Right lung (tissue), 10 donors: ENCODE data around the gene NEUROD2. TPM values are rescaled to one million over a fixed set of nuclear protein-coding genes. Genes with fewer than 3 reads are reported as not detected.

ENCODE experiments used
- DNase-seq, 2 donors: peaks; one replicate each; pipeline ENCODE4 v3.0.0-alpha.2; 2013
- long read RNA-seq, 8 donors: transcript quantifications; one replicate each; lab custom pipeline, GENCODE V29; 2026
- polyA plus RNA-seq, 5 donors: library from polyadenylated mRNA; unstranded; fragments of 120-200 nt; gene quantifications; one replicate each; pipeline versions ENCODE4 v1.2.1 to v1.2.3, GENCODE V29; 2013; ENCODE audit warnings: inconsistent platforms in 1 of 5, low replicate concordance in 1 of 5; ENCODE audit not compliant: insufficient read length in 5 of 5, insufficient read depth in 1 of 5

NEUROD2 gene
- under 1 TPM in 4 of 5 donors, not detected in 1; 0.03 to 0.08 (median 0.04) TPM for polyA plus RNA-seq
- long read RNA-seq, donor 1, full-length matches to known transcripts = 1 of 1 reads
- long read RNA-seq, donor 1, partial matches to known transcripts = 0 of 1 reads
- long read RNA-seq, donor 1, other reads (novel, unspliced or antisense) = 0 of 1 reads
- long read RNA-seq, donor 2, full-length matches to known transcripts = 1 of 1 reads
- long read RNA-seq, donor 2, partial matches to known transcripts = 0 of 1 reads
- long read RNA-seq, donor 2, other reads (novel, unspliced or antisense) = 0 of 1 reads
- long read RNA-seq, donor 3 = 0 reads
- long read RNA-seq, donor 4, full-length matches to known transcripts = 6 of 6 reads
- long read RNA-seq, donor 4, partial matches to known transcripts = 0 of 6 reads
- long read RNA-seq, donor 4, other reads (novel, unspliced or antisense) = 0 of 6 reads
- long read RNA-seq, donor 5 = 0 reads
- long read RNA-seq, donor 6, full-length matches to known transcripts = 2 of 2 reads
- long read RNA-seq, donor 6, partial matches to known transcripts = 0 of 2 reads
- long read RNA-seq, donor 6, other reads (novel, unspliced or antisense) = 0 of 2 reads
- long read RNA-seq, donor 7, full-length matches to known transcripts = 1 of 10 reads
- long read RNA-seq, donor 7, partial matches to known transcripts = 9 of 10 reads
- long read RNA-seq, donor 7, other reads (novel, unspliced or antisense) = 0 of 10 reads
- long read RNA-seq, donor 8, partial matches to known transcripts = 0 of 1 reads
- long read RNA-seq, donor 8, other reads (novel, unspliced or antisense) = 0 of 1 reads

DNA sequence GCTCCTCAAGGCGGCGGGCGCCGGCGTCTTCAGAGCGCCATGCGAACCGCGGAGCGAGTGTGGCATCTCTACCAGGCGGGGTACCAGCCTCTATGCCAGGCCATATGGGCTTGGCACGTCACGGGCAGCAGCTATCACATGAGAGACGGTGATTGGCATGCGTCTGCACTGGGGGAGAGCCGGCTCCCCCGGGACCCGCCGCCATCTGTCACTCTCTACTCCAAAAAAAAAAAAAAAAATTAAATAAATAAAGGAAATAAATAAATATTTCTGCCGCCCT lies at the start of gene NEUROD2:
NEUROD2 (minus strand) TSS at position 70 of the 280 bp plus-strand sequence. CDS start 1,321 bp downstream, outside the sequence.
- DNase-seq = no peak

DNA sequence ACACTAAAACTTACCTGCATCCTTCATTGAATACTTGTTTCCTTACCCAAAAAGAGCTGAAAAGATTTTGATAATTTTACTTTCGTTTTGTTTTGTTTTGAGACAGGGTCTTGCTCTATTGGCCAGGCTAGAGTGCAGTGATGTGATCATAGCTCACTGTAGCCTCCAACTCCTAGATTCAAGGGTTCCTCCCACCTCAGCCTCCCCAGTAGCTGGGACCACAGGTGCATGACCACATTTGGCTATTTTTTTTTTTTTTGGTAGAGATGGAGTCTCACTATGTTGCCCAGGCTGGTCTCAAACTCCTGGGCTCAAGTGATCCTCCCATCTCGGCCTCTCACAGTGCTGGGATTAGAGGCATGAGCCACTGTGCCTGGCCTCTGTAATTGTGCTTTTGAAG lies 47.4 kb upstream of the NEUROD2 start:
- DNase-seq = no peak

DNA sequence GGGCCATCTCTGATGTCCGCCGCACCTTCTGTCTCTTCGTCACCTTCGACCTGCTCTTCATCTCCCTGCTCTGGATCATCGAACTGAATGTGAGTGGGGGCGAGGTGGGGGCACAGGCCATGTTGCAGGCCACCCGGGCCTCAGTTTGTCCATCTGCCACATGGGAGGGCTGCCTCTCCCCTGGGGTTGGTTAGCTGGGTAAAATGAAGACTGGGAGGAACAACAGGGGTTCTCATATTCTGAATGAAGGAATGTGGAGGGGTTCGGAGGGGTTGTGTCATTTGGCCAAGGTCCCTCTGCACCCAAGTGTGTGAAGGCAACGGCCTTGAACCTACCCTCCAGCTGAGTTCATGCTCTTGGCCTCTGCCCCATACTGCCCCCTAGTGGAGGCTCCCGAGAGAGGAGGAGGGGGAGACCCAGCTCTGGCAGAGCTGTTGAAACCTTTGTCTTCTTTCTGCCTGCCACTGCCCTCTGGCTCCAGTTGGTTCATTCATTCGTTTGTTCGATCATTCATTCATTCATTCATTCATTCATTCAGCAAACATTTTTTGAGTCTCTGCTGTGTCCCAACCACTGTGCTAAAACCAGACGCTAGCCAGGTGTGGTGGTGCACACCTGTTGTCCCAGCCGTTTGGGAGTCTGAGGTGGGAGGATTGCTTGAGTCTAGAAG lies 46.1 kb upstream of the NEUROD2 start:
- DNase-seq = no peak

DNA sequence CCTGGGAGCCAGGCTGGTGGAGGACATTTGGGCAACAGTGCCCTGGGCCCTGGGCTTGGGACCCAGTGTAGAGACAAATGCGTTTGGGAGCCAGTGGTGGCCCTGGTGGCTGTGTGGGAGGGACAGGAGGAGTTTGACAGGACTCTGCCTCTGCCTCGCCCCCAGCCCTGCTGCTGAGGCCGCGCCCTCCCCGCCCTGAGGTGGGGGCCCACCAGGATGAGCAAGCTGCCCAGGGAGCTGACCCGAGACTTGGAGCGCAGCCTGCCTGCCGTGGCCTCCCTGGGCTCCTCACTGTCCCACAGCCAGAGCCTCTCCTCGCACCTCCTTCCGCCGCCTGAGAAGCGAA lies 45.6 kb upstream of the NEUROD2 start:
- no peak for DNase-seq

DNA sequence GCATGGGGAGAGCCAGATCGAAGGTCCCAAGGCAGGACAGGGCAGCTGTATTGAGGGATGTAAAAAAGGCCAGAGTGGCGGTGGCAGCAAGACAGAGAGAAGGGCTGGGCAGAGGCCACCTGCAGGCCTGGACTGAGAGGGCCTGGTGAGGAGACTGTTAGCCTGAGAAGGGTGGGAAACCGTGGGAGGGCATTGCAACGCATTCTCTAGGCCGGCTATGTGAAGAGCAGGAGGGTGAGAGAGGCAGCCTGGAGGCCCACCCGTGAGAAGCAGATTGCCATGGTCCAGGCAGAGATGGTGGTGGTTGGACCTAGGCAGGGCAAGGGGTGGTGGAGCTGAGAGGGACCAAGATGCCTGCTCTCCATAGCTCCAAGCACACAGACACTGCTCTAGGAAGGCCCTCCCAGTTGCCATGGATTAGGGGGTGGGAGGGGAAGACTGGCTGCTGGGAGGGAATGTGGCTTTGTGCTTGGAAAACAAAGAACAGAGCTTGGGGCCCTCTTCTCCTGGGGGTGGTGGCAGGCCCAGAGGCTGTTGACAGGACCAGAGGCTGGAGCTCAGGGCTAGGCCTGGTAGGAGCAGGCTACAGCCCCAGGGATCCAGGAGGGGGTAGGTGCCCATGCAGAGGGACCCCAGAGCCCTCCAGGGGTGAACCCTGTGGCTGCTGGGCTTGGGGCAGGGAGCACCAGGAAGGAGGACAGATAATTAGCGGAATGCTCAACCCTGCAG lies 45.0 kb upstream of the NEUROD2 start:
- DNase-seq = no peak

DNA sequence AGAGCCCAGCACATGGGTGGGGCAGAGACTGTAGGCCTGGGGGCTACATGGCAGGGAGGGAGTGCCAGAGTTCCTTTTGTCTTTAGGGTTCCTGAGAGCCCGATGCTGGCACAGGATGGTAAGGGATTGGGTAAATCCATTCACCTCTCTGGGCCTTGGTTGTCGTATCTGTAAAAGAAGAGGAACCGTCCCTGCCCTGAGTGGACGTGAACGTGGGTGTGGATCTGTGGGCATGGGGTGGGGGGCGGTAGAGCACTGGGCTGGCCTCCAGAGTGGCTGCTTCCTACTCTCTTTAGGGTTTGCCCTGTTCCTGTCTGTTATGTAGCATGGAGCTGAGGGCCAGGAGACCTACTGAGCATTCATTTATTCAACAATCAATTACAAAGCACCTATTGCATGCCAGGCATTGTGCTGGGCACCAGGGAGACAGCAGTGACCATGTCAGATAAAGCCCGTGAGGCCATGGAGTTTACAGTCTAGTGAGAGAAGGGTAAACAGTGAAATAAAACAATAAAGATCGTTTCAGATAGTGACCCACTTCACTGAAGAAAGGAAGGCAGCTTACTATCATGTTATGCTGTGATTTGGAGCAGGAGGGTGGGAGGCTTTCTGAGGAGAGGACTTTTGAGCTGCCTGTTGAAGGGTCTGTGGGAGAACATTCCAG lies 44.3 kb upstream of the NEUROD2 start:
- no peak for DNase-seq

DNA sequence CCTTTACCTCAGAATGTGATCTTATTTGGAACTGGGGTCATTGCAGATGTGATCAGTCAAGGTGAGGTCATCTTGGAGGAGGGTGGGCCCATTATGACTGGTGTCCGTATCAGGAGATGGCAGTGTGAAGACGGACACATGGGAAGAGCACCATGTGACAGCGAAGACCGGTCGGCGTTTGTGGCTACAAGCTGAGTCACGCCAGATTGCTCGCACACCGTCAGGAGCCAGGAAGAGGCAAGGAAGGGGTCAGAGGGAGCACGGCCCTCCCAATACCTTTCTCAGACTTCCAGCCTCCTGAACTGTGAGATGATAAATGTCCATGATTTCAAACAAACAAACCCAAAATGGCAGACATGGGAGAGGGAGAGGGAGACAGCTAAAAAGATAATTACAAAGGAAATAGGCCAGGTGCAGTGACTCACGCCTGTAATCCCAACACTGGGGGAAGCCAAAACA lies 42.4 kb upstream of the NEUROD2 start:
- no peak for DNase-seq

DNA sequence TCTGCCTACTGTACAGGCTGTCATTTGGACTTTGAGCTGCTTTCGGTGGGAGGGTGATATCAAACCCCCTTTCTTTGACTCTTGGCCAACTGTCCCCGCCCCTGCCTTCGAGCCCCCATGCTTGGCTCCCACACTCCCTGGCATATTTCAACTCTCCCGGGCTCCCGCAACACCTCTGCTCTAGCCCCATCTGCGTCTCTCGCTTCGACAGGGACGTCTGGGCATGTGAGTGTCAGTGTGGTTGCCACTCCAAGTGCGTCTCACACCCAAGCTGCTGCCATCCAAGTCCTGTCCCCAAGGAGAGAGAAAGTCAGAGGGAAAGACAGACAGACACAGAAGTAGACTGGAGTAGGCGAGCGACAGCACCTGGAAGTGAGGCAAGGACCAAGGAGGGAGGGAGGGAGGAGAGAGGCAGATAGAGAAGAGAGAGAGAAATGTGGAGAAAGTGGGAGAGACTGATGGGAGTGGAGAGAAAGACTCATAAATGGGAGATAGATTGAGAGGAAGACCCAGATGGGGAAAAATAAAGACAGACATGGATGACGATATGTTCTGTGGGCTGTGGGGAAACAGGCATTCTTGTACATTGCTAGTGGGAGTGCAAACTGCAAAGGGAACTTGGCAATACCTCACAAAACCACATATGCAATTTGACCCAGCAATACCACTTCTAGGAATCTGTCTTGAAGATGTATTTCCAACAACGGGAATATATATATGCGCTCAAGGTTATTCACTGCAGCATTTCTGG lies 41.1 kb upstream of the NEUROD2 start:
- DNase-seq = no peak

DNA sequence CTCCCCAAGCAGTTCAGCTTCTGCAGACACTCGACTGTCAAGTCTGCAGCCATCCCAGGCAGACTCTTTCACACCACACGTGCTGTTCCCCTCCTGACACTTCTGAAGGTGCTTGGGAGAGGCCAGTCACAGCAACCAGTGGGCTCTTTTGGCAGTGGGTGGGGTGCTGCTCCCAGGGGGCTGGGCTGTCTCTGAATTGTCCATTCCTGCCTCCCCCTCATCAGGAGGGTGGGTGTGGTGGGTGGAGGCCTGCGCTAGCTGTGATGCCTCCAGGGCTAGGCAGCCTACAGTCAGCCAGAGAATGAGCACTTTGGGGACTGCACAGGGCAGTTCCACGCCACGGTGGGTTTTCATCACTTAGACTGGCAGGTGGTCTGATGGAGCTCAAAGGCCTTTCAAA lies 39.5 kb upstream of the NEUROD2 start:
- no peak for DNase-seq

DNA sequence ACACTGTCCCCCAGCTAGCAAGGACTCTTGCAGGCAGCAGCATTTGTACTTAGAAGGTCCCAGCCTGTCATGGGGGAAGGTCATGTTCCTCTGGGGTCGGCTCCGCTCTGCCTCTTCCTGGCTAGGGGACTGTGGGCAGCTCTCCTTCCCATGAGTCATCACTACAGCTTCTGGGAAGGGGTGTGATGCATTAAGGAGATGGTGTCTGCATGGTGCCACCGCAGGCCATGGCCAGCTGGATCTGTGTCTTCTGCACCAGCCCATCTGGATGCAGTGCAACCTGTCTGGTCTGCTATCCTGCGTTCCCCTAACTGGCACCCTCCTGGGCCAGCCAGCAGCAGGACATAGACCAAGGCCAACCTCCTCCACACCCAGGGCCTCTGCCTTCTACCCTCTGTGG lies 35.6 kb upstream of the NEUROD2 start:
- no peak for DNase-seq

DNA sequence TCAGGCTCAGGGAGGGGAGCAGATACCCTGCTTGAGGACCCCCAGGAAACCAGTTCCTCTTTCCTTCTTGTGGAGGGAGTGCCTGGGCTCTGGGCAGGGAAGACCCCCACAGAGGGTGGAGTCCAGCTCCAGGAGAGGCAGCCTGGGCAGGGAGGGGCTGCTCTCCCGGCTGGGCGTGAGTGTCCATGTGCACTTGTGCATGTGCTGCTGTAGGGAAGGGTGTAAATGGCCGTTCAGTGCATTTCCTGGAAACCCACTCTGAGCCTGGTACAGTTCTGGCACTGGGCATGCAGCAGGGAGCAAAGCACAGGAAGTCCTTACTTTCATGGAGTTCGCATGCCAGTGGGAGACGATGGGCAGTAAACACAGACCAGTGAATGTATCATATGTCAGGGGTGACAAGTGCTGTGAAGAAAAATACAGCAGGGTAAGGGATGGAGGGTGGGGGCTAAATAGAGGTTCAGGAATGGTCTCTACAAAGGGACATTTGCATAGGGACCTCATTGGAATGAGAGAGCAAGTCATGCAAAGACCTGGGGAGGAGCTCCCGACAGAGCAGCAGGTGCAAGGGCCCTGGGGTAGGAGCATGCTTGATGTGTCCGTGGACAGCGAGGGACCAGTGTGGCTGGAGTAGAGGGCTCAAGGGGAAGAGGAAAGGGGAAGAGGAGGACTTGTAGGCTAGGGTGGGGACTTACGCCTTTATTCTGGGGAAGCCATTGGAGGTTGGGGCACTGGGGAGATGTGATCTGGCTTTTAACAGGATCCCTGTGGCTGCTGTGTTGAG lies 34.8 kb upstream of the NEUROD2 start:
- DNase-seq = no peak

DNA sequence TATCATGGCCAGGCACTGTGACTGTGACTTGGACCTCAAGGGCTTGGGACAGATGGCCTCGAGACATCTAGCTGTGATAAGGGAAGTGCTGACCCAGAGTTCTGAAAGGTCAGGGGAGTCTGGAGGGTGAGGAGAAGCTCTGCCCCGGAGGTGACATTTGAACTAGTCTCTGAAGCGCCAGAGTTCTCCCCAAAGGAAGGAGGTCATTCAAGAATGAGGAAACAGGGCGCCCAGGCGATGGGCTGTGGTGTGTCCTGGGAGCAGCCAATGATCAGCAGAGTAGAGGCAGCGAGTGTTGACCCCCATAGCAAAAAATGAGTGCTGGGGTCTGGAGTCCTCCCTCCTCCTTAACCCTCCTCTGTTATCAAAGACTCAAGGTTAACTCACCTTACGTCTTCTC lies 34.2 kb upstream of the NEUROD2 start:
- no peak for DNase-seq

DNA sequence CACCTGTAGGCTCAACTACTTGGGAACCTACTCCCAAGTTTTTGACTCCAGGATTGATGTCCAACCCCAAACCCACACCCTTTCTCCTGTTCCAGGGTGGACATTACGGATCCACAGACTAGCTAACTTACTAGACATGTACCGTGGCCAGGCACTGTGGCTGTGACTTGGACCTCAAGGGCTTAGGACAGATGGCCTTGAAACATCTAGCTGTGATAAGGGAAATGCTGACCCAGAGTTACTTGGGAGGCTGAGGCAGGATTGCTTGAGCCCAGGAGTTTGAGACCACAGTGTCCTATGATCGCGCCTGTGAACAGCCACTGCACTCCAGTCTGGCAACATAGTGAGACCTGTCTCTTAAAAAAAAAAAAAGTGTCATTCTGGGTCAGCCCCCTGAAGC lies 33.4 kb upstream of the NEUROD2 start:
- no peak for DNase-seq

DNA sequence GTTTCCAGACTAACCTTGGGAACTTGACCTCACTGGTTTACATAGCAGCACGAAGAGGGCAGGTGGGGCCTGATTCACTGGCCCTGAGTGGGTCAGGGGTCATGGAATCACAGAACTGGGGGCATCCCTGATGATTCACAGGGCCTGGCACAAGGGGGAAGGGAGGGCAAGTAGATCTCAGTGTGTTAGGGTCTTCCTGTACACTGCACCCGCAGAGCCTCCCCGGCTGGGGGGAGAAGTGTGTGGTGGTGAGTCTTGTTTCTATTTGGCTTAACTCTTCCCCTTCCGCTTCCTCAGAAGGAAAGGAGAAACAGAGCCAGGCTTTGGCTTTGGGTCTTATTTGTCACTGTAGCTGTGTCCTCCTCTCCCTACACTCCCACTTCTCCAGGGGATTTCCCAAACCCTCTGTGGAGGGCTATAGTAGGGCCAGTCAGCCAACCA lies 32.9 kb upstream of the NEUROD2 start:
- DNase-seq = no peak

DNA sequence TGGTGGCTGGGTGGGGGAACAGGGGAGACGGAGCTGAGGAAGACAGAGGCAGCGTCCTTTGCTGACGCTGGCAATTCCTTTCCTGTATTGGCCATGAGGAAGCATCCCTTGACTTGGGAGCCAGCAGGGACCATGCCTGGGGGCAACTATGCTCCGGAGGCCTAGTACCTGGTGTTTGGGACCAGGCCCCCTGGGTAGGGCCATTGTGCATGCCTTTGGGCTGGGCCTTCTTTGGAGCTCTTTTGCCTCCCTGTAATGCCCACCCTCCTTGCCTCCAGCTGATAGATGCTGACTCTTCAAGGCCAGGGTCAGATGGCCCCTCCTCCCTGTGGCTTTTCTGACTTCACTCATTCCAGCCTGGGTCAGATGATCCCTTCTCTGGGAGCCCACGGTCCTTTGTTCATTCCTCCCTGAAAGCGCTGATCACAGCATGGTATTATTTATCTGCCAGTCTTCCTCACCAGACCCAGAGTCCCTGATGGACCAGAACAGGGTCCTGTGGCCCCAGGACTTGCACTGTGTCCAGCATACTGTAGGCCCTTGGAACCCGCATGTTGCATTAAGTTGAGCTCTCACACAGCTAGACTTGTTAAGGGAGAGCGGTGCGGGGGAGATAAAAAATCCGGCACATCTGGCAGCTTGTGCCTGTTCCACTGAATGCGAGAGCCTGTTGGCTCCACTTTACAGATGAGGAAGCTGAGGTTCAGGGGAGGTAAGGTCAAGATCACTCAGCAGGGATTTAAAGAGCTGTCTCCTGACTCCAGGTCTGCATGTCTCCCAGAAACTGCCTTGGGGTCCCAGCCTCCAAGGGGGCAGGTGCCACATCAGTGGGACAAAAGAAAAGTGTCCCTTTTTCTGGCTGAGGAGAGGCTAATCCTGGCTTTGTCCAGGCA lies 32.1 kb upstream of the NEUROD2 start:
- DNase-seq = no peak

DNA sequence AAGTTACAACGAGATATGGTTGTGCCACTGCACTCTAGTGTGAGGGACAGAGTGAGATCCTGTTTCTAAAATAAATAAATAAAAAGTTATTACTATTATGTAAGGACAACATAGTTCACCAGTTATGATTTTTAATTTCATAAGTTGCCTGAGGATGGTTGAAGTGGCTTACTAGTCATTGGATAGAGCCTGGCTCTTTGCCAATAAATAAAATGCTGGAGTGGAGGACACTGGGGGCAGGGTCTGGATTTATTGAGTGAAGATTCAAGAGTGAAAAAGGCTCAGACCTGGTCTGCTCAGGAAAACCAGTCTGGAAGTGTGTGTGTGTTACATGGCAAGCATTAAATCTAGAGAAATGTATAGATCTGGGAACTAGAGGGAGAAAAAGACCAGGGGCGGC lies 31.3 kb upstream of the NEUROD2 start:
- no peak for DNase-seq

DNA sequence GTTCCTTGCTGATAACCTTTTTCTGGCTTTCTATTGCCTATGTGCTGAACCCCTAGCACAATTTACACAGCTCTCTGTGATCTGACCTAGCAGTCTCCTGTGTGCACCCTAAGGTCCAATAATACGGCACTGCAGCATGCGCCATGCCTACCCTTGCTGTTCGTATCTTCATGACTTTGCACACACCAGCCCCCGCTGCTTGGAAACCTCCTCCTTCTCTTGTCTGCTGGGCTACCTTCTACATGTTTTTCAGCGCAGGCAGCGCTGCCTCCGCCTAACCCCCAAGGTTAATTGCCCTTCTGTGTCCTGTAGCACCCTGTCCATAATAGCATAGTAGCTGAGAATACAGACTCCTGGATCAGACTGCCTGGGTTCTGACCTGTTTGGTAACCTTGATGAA lies 30.6 kb upstream of the NEUROD2 start:
- DNase-seq = no peak

DNA sequence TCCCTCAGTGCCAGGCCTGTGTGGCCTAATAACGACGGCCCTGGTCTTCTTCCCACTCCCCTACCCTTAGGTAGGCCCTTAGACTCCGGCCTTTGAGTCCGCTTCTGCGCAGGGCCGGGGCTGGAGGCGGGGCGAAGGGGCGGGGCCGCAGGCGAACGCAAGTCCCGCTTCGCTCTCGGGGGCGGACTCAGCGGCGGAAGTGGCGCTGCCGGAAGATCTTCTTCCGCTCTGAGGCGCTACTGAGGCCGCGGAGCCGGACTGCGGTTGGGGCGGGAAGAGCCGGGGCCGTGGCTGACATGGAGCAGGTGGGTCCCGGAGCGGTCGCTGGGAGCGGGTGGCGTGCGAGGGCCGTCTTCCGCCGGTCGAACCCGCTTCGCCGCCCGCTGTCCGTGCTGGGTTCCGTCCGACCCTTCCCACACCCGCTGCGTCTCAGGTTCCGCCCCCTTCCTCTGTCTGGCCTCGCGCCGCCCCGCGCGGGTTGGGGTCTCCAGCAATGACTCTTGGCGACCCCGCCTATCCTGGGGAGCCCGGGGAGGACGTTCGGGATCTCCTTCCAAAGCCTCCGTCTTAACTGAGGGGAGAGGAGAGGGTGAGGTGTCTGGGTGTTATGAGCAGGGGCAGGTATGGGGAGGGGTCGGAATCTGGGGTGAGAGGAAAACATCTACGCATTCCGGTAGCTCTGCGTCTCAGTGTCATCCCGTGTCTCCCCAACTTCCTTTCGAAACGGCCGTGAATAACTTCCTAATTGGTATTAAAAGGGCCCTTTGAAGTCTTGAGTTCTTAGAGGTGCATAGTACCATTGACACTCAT lies 29.4 kb upstream of the NEUROD2 start, which contains the start of gene STARD3:
STARD3 (plus strand) TSS at position 218 of the 810 bp plus-strand sequence. CDS start 16,388 bp downstream, outside the sequence.
- peak; percentile 87 to 88 for DNase-seq
